GM18951 (cell line): ENCODE results near the gene TACC3.

Experiments used
- POLR2A ChIP-seq: IDR thresholded peaks from 4 replicates; pipeline ENCODE4 v1.6.1; 2011; ENCODE audit warnings: mild to moderate bottlenecking; ENCODE audit not compliant: insufficient read length, insufficient read depth; ENCODE audit errors: extremely low read depth
- in situ Hi-C: fragments of 300-500 bp; cut with MboI; formaldehyde crosslinking; loops from one replicate; pipeline ENCODE4 v1.12.0; 2022; ENCODE audit warnings: low sequenced_read_pairs, mixed read lengths, inconsistent platforms; ENCODE audit not compliant: unreplicated experiment

The TACC3 gene

DNA sequence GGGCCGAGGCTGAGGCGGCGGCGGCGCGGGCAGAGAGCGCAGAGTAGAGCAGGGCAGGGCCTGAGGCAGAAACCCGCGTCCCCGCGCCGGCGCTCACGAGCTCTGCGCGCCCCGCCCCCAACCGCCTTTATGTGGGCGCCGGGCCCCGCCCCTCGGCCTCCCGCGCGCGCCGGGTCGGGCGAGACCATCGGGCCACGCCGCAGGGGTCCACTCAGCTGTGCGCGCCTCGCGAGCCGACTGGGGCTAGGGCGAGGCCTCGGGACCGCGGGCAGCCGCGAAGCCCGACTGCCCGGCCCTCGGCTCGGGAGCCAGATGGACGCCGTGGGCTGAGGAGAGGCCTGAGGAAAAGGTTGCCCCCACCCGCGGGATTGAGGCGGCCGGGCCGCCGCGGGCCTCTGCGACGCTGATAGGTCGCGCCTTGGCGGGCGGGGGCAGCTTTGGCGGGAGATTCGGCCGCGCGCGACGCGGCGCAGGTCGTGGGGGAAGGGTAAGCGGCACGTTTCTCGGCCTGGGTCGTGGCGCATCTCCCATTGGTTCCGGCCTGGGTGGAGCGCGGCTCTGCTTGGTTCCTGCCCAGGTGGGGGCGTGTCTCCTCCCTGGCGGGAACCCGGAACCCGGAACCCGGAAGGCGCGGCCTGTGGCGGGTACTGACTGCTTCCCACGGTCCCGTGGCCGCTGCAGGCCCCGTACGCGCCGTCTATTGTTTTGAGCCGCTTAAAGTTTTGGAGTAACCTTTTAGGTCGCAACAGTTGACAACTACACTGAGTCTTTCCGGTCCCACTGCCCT lies 8.9 kb upstream of the TACC3 start, which contains the start of gene SLBP:
Gene SLBP (minus strand): TSS at position 104 of the 787 bp plus-strand sequence. CDS start 131 bp downstream, outside the sequence.
- TF ChIP-seq POLR2A: peak; percentile 96
- in situ Hi-C loops: no loop called here

DNA sequence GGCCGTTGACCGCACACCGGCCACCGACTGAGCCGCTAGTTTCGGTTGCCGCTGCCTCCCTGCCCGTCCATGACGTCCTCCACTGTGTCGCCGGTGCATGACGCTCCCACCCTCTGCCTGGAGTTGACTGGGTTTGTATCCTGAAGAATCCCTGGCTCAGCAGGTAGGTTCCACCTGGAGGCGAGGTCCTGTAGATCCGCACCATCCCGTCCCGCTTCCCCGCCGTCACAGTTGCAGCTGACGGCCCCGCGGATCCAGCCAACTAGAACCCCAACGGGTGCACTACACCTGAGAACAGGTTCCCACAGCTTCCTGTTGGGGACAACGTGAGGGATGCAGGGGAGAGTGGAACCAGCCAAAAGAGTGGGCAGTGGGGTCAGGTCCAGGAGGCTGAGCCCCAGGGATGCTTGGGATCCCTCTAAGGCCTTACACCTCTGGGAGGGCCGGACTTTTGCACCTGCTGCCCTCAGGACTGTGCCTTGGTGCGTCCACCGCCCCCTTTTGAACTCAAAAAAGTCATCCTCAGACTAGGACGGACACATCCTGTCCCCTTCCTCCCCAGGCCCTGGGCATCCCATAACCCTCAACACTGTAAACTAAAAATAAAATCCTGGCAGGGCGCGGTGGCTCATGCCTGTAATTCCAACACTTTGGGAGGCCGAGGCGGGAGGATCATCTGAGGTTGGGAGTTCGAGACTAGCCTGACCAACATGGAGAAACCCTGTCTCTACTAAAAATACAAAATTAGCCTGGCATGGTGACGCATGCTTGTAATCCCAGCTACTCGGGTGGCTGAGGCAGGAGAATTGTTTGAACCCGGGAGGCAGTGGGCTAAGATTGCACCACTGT lies 8.1 kb upstream of the TACC3 start:
- in situ Hi-C loops: no loop called here
- no peak for TF ChIP-seq POLR2A

DNA sequence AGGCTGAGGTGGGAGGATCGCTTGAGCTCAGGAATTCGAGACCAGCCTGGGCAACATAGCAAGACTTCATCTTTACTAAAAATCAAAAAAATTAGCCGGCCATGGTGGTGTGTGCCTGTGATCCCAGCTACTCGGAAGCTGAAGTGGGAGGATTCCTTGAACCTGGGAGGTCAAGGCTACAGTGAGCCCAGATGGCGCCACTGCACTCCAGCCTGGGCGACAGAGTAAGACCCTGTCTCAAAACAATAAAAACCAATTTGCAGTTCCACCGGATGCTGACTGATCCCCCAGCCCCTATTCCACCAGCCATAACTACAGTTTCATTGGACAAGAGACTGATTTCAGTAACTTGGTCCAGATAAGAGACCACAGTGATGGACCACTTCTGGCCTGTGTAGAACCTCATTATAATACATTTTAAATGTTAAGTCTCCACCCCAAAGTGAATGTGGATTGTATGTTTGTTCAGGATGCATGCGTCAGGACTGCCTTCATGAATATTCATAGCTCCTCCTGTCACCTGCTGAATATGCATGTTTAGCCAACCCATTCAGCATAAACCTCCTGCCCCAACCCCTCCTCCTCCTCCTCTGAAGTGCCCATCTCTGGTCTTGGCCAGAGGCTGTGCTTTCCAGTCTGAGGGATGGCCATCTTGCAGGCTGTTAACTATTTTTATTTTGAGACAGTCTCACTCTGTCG lies 6.9 kb upstream of the TACC3 start:
- no peak for TF ChIP-seq POLR2A

DNA sequence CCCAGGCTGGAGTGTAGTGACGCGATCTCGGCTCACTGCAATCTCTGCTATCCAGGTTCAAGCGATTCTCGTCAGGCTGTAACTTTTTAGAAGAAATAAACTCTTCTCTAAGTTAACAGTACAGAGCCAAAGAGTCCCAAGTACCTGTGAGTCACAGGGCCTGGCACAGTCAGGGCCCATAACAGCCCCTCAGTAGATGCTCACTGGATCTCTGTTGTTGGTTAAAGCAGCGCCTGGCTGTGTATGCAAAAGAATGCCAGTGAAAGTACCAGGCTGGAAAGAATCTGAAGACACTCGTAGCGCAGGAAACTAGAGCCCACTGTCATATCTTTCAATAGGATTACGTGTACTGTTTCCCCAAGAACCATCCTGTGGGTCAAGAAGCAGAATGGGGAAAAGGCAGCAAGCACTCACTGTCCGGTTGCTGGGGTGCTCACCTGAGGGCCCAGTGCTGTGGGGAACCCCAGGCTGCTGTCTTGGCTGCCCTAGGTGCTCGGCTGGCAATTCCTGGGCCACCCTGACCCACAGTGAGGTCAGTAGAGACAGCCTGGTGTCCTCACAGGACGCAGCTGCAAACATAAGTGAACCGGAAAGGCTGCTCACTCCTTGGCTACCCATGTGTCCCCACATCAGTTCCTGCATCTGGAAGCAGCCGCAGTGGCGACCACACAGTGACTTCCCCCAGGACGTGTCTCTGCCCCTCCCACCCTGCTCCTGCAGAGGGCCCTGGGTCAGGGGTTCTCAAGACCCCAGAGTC lies 6.1 kb upstream of the TACC3 start:
- in situ Hi-C loops: no loop called here
- TF ChIP-seq POLR2A: peak; percentile 34

More for the DNA sequence above, 6.9 kb upstream of the TACC3 start:
- in situ Hi-C loops: no loop called here

DNA sequence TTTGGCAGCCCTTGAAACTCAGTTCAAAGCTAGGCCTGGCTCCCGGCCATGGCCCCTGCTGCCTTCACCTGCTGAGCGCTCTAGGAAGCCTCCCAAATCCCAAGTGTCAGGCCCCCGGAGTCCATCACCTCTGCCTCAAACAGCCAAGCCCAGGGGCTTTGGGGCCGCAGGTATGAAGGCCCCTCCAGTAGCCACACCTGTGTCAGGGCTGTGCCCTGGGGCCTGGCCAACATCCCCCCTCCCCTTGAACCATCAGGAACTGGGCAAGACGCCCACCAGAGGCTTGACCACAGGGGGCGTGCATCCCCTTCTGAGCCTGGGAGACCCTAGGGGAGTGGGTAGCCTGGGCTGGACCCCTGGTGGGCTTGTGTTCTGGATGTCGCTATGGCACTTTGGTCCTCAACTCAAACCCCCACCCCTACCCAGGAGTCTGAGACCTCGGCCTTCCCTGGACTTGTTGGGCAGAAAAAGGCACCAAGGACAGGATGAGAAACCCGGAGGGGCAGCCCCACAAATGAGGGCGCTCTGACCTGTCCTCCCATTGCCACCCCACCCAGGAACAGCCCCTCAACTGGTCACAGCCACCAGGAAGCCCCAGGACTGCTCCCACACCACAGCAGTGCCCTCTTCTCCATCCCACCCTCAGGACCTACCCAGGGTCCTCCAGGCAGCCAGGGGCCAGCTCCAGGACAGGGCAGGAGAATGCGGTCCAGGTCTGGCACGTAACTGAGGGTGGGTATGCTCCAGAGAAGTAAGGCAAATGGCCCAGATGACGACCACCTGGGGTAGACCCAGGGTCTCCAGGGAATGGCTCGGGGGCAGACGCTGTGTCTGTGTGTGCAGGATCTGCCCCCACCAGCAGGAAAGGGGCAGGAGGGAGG lies 5.0 kb upstream of the TACC3 start:
- no peak for TF ChIP-seq POLR2A
- in situ Hi-C loops: no loop called here

DNA sequence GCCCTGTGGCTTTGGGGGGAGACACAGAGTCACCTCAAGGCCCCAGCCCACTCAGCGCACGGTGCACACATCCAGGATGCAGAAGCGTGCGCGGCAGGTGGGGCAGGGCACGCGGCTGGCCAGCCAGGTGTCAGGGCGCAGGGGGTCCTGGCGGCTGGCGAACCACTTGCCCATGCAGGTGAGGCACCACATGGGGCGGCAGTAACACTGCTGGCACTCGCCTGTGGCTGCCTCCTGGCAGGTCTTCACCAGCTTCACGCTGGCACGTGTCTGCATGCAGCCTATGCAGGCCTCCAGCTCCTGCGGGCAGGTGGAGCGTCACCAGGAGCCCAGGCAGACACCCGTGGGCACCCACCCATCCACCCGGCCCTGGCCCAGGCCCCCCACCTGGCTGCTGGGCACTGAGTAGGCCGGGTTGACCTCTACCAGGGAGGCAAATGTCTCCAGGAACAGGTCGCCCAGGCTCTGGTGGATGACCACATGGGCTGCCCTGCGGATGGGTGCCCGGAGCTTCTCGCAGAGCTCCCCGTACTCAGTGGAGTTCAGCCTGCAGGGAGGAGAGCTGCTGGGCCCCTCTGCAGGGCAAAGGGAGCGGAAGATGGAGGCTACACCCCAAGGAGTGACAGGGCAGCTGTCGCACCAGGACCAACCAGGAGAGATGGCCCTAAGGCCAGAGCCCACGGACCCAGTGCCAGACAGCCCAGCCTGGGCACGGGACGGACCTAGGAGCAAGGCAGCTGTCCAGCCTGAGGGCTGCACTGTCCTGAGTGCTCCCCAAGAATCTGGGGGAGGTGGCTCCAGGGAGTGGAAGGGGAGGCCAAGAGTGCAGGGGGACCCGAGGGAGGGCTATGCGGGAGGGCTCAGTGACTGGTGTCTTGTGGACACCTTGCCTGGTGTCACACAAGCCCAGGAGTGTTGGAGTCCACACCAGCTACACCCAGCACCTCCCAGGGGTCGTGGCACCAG lies 3.9 kb upstream of the TACC3 start:
- TF ChIP-seq POLR2A: peak; percentile 3
- in situ Hi-C loops: no loop called here

DNA sequence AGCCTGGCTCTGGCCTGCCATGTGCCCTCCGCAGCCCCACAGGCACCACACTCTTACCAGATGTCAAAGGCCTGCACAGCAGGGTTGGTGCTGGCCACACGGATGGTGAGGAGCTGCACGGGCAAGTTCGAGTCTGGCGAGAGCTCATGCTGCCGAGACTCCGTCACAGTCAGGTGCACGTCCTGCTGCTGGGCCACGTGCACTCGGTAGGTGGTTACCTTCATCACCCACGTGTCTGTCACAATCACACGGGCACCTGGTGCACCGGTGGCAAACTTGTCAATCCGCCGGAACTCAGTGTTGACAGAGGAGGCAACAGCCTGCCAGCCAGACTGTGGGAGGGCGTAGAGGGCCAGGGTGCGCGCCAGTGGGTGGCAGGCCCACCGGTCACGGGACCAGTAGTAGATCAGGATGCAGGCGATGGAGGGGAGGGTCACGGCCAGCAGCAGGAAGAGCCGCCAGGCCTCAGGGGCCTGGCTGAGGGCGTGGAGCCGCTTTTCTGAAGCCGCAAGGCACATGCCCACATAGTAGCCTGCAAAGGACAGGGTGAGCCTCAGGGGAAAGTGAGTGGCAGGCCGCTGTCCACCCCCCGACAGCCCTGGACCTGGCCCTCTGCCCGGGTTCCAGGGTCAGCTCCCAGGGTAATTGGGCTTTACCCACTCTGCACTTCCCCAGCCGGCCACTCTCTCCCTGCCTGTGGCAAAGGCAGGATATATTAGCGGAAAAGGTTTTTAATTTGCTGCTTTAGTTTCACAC lies 3.0 kb upstream of the TACC3 start:
- in situ Hi-C loops: no loop called here
- no peak for TF ChIP-seq POLR2A

DNA sequence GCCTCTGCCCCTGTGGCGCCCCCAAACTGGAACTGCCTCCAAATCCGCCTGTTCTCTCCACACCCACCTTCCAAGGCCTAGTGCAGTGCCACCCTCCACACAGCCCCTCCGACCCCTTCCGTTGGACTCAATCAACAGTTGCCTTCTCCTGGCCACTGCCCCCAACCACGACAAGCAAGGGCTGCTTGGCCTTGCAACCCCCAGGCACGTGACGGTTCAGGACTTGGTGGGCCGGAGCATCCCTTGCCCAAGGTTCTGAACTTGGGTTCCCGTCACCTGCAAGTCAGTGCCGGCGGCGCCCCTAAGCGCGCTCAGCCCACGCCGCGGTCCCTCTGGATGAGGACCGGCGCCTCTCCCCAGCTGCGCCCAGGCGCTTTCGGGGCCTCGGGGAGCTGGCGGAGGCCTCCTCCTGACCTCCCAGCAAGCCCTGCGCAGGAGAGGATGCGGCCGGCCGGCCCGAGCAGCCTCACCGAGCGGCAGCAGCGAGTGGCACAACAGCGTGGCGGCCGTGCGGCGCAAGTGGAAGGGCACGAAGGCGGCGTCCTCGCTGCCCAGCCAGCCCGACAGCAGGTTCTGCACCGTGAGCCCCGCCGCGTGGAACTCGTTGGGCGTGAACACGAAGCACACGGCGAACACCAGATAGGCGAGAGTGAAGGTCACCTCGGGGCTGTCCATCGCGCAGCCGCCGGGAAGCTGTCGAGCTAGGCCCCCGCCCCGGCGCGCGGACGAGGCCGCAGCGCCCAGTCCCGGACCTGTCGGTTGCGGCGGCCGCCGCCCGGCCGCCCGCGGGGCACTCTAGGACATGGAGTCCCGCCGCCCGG lies 948 bp upstream of the TACC3 start:
- TF ChIP-seq POLR2A: peak; percentile 53
- in situ Hi-C loops: no loop called here

DNA sequence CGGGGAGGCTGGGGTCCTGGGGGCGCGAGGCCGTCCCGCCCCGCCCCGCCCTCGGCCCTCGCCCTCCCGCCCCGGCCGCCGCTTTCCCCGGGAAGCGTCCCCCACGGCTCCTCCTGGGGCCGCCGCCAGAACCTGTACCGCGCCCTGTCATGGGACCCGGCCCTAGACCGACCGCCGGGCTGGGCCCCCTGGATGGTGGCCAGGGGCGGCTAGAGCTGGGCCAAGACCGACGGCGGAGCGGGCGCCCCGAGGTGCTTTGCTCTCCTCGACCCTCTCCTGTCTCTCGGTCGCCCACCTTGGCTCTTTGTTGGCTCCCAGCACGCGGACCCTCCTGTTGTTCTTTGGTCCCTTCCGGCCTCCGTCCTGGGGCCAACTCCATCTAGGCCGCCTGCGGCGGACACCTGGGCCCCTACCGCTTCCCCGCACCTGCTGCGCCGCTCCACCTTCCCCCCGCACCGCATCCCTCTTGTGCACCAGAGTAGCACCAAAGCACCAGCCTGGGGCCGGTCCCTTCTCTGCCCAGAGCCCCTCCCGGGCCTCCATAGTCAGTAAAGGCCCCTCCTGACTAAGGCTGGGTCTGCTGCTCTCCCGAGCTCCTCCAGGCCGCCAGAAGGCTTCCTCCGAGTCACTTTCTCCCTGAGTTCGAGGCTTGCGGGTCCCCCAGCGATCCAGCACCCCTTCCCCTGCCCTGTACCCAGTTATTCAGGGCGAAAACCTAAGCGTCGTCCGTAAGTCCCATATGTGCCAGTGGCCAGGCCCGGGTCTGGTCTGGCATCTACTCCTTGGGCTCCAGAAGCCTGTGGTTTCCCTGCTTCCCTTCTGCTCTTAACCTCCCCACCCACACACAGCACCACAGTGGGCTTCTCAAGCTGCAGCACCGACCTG lies 587 bp downstream of the TACC3 start:
- in situ Hi-C loops: no loop called here
- TF ChIP-seq POLR2A: no peak
